Fibroblast of lung (primary cell): Measurements from ENCODE around the gene PRKAG2. TPM values are rescaled to one million over a fixed set of nuclear protein-coding genes. Genes with fewer than 3 reads are reported as not detected.

Experiments used
- DNase-seq, 2 donors: peaks; one replicate each; pipeline versions ENCODE4 v3.0.0 to v3.0.0-alpha.2; 2010; ENCODE audit warnings: low read depth in 2 of 2
- H2AFZ ChIP-seq: 2 replicates; pipeline ENCODE4 v1.5.1; 2012; ENCODE audit warnings: low read length, control low read depth, inconsistent platforms
- H3K27ac ChIP-seq: 2 replicates; pipeline ENCODE4 v1.5.1; 2011; ENCODE audit warnings: low read length, control low read depth; ENCODE audit not compliant: insufficient read depth
- H3K27me3 ChIP-seq: 2 replicates; pipeline ENCODE4 v1.5.1; 2011; ENCODE audit warnings: mild to moderate bottlenecking, low read length; ENCODE audit not compliant: control insufficient read depth, insufficient read depth
- H3K36me3 ChIP-seq: 2 replicates; pipeline ENCODE4 v1.5.1; 2011; ENCODE audit warnings: low read length; ENCODE audit not compliant: control insufficient read depth, insufficient read depth
- H3K4me1 ChIP-seq: 2 replicates; pipeline ENCODE4 v1.5.1; 2011; ENCODE audit warnings: low read length; ENCODE audit not compliant: control insufficient read depth, insufficient read depth; ENCODE audit errors: extremely low read depth
- H3K4me2 ChIP-seq: 2 replicates; pipeline ENCODE4 v1.5.1; 2011; ENCODE audit warnings: low read length, control low read depth; ENCODE audit not compliant: insufficient read depth; ENCODE audit errors: extremely low read depth
- H3K4me3 ChIP-seq, 4 experiments: fragments of 200-600 bp in 1 of 4; sonication (generic) in 1 of 4; replicated peaks in 1 of 4; 2 replicates each; pipeline ENCODE4 v1.5.1; 2011 to 2016; ENCODE audit warnings: low read length in 4 of 4, low read depth in 3 of 4, mild to moderate bottlenecking in 3 of 4, control low read depth in 2 of 4, inconsistent platforms in 1 of 4, mixed read lengths in 1 of 4; ENCODE audit not compliant: insufficient read depth in 1 of 4; ENCODE audit errors: control extremely low read depth in 1 of 4
- H3K79me2 ChIP-seq: 2 replicates; pipeline ENCODE4 v1.5.1; 2012; ENCODE audit warnings: mild to moderate bottlenecking, low read length, inconsistent platforms; ENCODE audit not compliant: control insufficient read depth, insufficient read depth
- H3K9ac ChIP-seq: 2 replicates; pipeline ENCODE4 v1.5.1; 2011; ENCODE audit warnings: mild to moderate bottlenecking, low read length, control low read depth; ENCODE audit not compliant: insufficient read depth
- H3K9me3 ChIP-seq: 2 replicates; pipeline ENCODE4 v1.5.1; 2012; ENCODE audit warnings: low read depth, low read length; ENCODE audit not compliant: control insufficient read depth, insufficient read depth
- H4K20me1 ChIP-seq: 2 replicates; pipeline ENCODE4 v1.5.1; 2011; ENCODE audit warnings: low read length; ENCODE audit not compliant: control insufficient read depth, insufficient read depth; ENCODE audit errors: extremely low read depth
- CTCF ChIP-seq, 2 donors: IDR thresholded peaks in 1 of 2; conservative IDR thresholded peaks in 1 of 2; 1 replicate in 1 of 2; 2 replicates in 1 of 2; pipeline ENCODE4 v1.5.1; 2011 to 2012; ENCODE audit warnings: low read length in 2 of 2, control low read depth in 1 of 2, inconsistent platforms in 1 of 2, low read depth in 1 of 2, mild to moderate bottlenecking in 1 of 2
- EZH2 ChIP-seq: IDR thresholded peaks from 2 replicates; pipeline ENCODE4 v1.5.1; 2012; ENCODE audit warnings: low read length, control low read depth, mild to moderate bottlenecking; ENCODE audit errors: missing control alignments
- polyA plus RNA-seq, 2 donors: library from polyadenylated mRNA; depleted of rRNA in 1 of 2; stranded (reverse) in 1 of 2; unstranded in 1 of 2; fragments of >200 nt; gene quantifications; 2 replicates each; pipeline ENCODE4 v1.2.1, GENCODE V29; 2011 to 2012; ENCODE audit warnings: missing spikeins in 1 of 2
- total RNA-seq: library from RNA; depleted of rRNA; stranded (reverse); fragments of >200 nt; gene quantifications from 2 replicates; pipeline ENCODE4 v1.2.1, GENCODE V29; 2014

The PRKAG2 gene
- total and polyA plus RNA-seq, 2 donors (not counting 1 experiment from before 2014, with no cell fraction given): 11.9 to 56.7 TPM

GRCh38 chr7:151888079-151889067 is 11.5 kb upstream of the PRKAG2 start:
- TF ChIP-seq EZH2 (no peak), CTCF (conservative IDR thresholded peaks at IDR 0.05 in 1 of 2, IDR thresholded peaks at IDR 0.05 in 1 of 2; ENCODE audit: low read depth in 1 of 2, low read length in 2 of 2) (no peak)
- Histone ChIP-seq H3K36me3 (no peaks in the 10 kb centered on the region), H3K4me3 (no peak overlapping the region), H3K27ac (no peak overlapping the region), H3K79me2 (no peaks in the 10 kb centered on the region), H3K9ac (no peak overlapping the region), H2AFZ (no peak overlapping the region), H3K27me3 (peaks cover 6% of the 10 kb centered on the region), H3K4me1 (no peaks in the 10 kb centered on the region), H3K4me2 (no peak overlapping the region), H3K9me3 (no peaks in the 10 kb centered on the region), H4K20me1 (no peaks in the 10 kb centered on the region)
- no peak for DNase-seq

- no peak overlapping the region for H3K27ac ChIP-seq
- no peak overlapping the region for H3K4me2 ChIP-seq
- no peaks in the 10 kb centered on the region for H3K4me1 ChIP-seq
- no peaks in the 10 kb centered on the region for H3K9me3 ChIP-seq
- H4K20me1 ChIP-seq: no peaks in the 10 kb centered on the region
- H3K27me3 ChIP-seq: peaks cover 2% of the 10 kb centered on the region
- DNase-seq: no peak
- no peak overlapping the region for H3K9ac ChIP-seq
- H2AFZ ChIP-seq: no peak overlapping the region
- no peaks in the 10 kb centered on the region for H3K79me2 ChIP-seq
- no peak for TF ChIP-seq CTCF (conservative IDR thresholded peaks at IDR 0.05 in 1 of 2, IDR thresholded peaks at IDR 0.05 in 1 of 2; ENCODE audit: low read depth in 1 of 2, low read length in 2 of 2)
- TF ChIP-seq EZH2: no peak
- H3K36me3 ChIP-seq: no peaks in the 10 kb centered on the region
- no peak overlapping the region for H3K4me3 ChIP-seq
Observed at GRCh38 chr7:151886783-151887182, 9.9 kb upstream of the PRKAG2 start.

GRCh38 chr7:151885202-151885580 is 8.3 kb upstream of the PRKAG2 start:
- no peaks in the 10 kb centered on the region for H3K36me3 ChIP-seq
- no peak overlapping the region for H3K9ac ChIP-seq
- H2AFZ ChIP-seq: no peak overlapping the region
- no peak overlapping the region for H3K27ac ChIP-seq
- no peak overlapping the region for H3K4me2 ChIP-seq
- H3K9me3 ChIP-seq: no peaks in the 10 kb centered on the region
- H3K27me3 ChIP-seq: no peaks in the 10 kb centered on the region
- no peaks in the 10 kb centered on the region for H3K79me2 ChIP-seq
- H4K20me1 ChIP-seq: no peaks in the 10 kb centered on the region
- H3K4me3 ChIP-seq: no peak overlapping the region
- no peak for DNase-seq
- no peak for TF ChIP-seq EZH2
- no peak for TF ChIP-seq CTCF (conservative IDR thresholded peaks at IDR 0.05 in 1 of 2, IDR thresholded peaks at IDR 0.05 in 1 of 2; ENCODE audit: low read depth in 1 of 2, low read length in 2 of 2)
- no peaks in the 10 kb centered on the region for H3K4me1 ChIP-seq
